Duodenal mucosa (tissue), 2 donors: Measurements from ENCODE around the gene GOLGA7B.
"Not testable (repeated sequence)": the region's sequence is repeated elsewhere in the genome, so short reads cannot be mapped to it uniquely, and the experiment has no call there.

Experiments
- H3K27ac ChIP-seq: one replicate; pipeline ENCODE4 v1.7.0; 2013; ENCODE audit warnings: low read depth, low read length
- H3K27me3 ChIP-seq, 2 donors: one replicate each; pipeline ENCODE4 v1.7.0; 2013; ENCODE audit warnings: low read length in 2 of 2, control low read depth in 1 of 2; ENCODE audit not compliant: insufficient read depth in 2 of 2, control insufficient read depth in 1 of 2
- H3K36me3 ChIP-seq, 2 donors: one replicate each; pipeline ENCODE4 v1.7.0; 2013; ENCODE audit warnings: low read length in 2 of 2, control low read depth in 1 of 2; ENCODE audit not compliant: insufficient read depth in 2 of 2, control insufficient read depth in 1 of 2
- H3K4me1 ChIP-seq, 2 donors: one replicate each; pipeline ENCODE4 v1.7.0; 2013; ENCODE audit warnings: low read length in 2 of 2, control low read depth in 1 of 2; ENCODE audit not compliant: insufficient read depth in 2 of 2, control insufficient read depth in 1 of 2
- H3K4me3 ChIP-seq, 2 donors: one replicate each; pipeline ENCODE4 v1.7.0; 2013; ENCODE audit warnings: low read length in 2 of 2, low read depth in 1 of 2
- H3K9ac ChIP-seq, 2 donors: one replicate each; pipeline ENCODE4 v1.7.0; 2013; ENCODE audit warnings: low read length in 2 of 2, low read depth in 1 of 2
- H3K9me3 ChIP-seq, 2 donors: one replicate each; pipeline ENCODE4 v1.7.0; 2013; ENCODE audit warnings: low read length in 2 of 2, control low read depth in 1 of 2; ENCODE audit not compliant: control insufficient read depth in 1 of 2

GOLGA7B gene

GRCh38 chr10:97830064-97830463 is 19.6 kb upstream of the GOLGA7B start:
- no peak overlapping the region for H3K4me3 ChIP-seq
- H3K27me3 ChIP-seq = no peaks in the 10 kb centered on the region
- H3K4me1 ChIP-seq = no peaks in the 10 kb centered on the region
- no peaks in the 10 kb centered on the region for H3K9me3 ChIP-seq
- H3K9ac ChIP-seq = no peak overlapping the region
- H3K36me3 ChIP-seq = no peaks in the 10 kb centered on the region
- H3K27ac ChIP-seq = no peak overlapping the region

- no peak overlapping the region for H3K9ac ChIP-seq
- H3K9me3 ChIP-seq = no peaks in the 10 kb centered on the region
- no peak overlapping the region for H3K27ac ChIP-seq
- no peaks in the 10 kb centered on the region for H3K4me1 ChIP-seq
- no peak overlapping the region for H3K4me3 ChIP-seq
- H3K36me3 ChIP-seq = no peaks in the 10 kb centered on the region
- no peaks in the 10 kb centered on the region for H3K27me3 ChIP-seq
These were observed 18.4 kb upstream of the GOLGA7B start for GRCh38 chr10:97831259-97831658.

- H3K4me1 ChIP-seq = peaks cover 6 to 10% of the 10 kb centered on the region in 2 donors
- no peaks in the 10 kb centered on the region for H3K36me3 ChIP-seq
- H3K27ac ChIP-seq = no peak overlapping the region
- H3K27me3 ChIP-seq = no peaks in the 10 kb centered on the region
- H3K9ac ChIP-seq = no peak overlapping the region
- H3K4me3 ChIP-seq = no peak overlapping the region
- H3K9me3 ChIP-seq = no peaks in the 10 kb centered on the region
These were observed 13.2 kb upstream of the GOLGA7B start for GRCh38 chr10:97836446-97836845.

- Histone ChIP-seq H3K27ac (no peak overlapping the region), H3K4me1 (peaks cover 11% of the 10 kb centered on the region in 2 donors), H3K36me3 (no peaks in the 10 kb centered on the region), H3K9me3 (no peaks in the 10 kb centered on the region), H3K4me3 (no peak overlapping the region), H3K27me3 (no peaks in the 10 kb centered on the region), H3K9ac (no peak overlapping the region)
These were observed 11.6 kb upstream of the GOLGA7B start for GRCh38 chr10:97838091-97838490.

GRCh38 chr10:97841166-97841565 is 8.5 kb upstream of the GOLGA7B start:
- H3K27ac ChIP-seq, H3K36me3 ChIP-seq: not testable (repeated sequence)
- peaks cover 11 to 16% of the 10 kb centered on the region in 2 donors for H3K4me1 ChIP-seq

GRCh38 chr10:97842114-97842513 is 7.5 kb upstream of the GOLGA7B start:
- not testable (repeated sequence) for H3K4me3 ChIP-seq, H3K27me3 ChIP-seq, H3K9me3 ChIP-seq, H3K27ac ChIP-seq, H3K36me3 ChIP-seq, H3K9ac ChIP-seq
- H3K4me1 ChIP-seq = peaks cover 11 to 16% of the 10 kb centered on the region in 2 donors

More at GRCh38 chr10:97841166-97841565, 8.5 kb upstream of the GOLGA7B start:
- H3K27me3 ChIP-seq, H3K9me3 ChIP-seq, H3K9ac ChIP-seq, H3K4me3 ChIP-seq: not testable (repeated sequence)

GRCh38 chr10:97842656-97843280 is 6.9 kb upstream of the GOLGA7B start:
- H3K4me1 ChIP-seq = peaks cover 11 to 16% of the 10 kb centered on the region in 2 donors
- H3K9ac ChIP-seq = no peak overlapping the region
- H3K36me3 ChIP-seq = no peaks in the 10 kb centered on the region
- H3K27me3 ChIP-seq = no peaks in the 10 kb centered on the region
- H3K4me3 ChIP-seq = no peak overlapping the region
- H3K9me3 ChIP-seq = no peaks in the 10 kb centered on the region
- H3K27ac ChIP-seq = no peak overlapping the region

GRCh38 chr10:97843281-97843671 is 6.4 kb upstream of the GOLGA7B start:
- no peak overlapping the region for H3K27ac ChIP-seq
- H3K4me1 ChIP-seq = peaks cover 11 to 16% of the 10 kb centered on the region in 2 donors
- no peaks in the 10 kb centered on the region for H3K36me3 ChIP-seq
- no peaks in the 10 kb centered on the region for H3K27me3 ChIP-seq
- H3K4me3 ChIP-seq = no peak overlapping the region
- no peak overlapping the region for H3K9ac ChIP-seq
- H3K9me3 ChIP-seq = no peaks in the 10 kb centered on the region

- not testable (repeated sequence) for H3K4me3 ChIP-seq, H3K36me3 ChIP-seq, H3K9ac ChIP-seq, H3K27me3 ChIP-seq, H3K27ac ChIP-seq, H3K9me3 ChIP-seq
- H3K4me1 ChIP-seq = peaks cover 15 to 17% of the 10 kb centered on the region in 2 donors
These were observed 5.7 kb upstream of the GOLGA7B start for GRCh38 chr10:97843972-97844371.

- H3K9ac ChIP-seq = no peak overlapping the region
- no peak overlapping the region for H3K27ac ChIP-seq
- H3K4me3 ChIP-seq = no peak overlapping the region
- peaks cover 13 to 17% of the 10 kb centered on the region in 2 donors for H3K4me1 ChIP-seq
- H3K9me3 ChIP-seq = no peaks in the 10 kb centered on the region
- no peaks in the 10 kb centered on the region for H3K27me3 ChIP-seq
- H3K36me3 ChIP-seq = no peaks in the 10 kb centered on the region
These were observed 5.0 kb upstream of the GOLGA7B start for GRCh38 chr10:97844678-97845077.
